Brain microvascular endothelial cell (primary cell): Measurements from ENCODE around the gene UBE2D3.

Experiments
- DNase-seq: peaks from one replicate; pipeline ENCODE4 v3.0.0-alpha.2; 2020
- H3K27ac ChIP-seq: fragments of 250-450 bp; sonication (Bioruptor Pico); 2 replicates; pipeline ENCODE4 v1.5.1; 2020; ENCODE audit warnings: mild to moderate bottlenecking, moderate library complexity
- H3K27me3 ChIP-seq: fragments of 250-450 bp; sonication (Bioruptor Pico); replicated peaks from 2 replicates; pipeline ENCODE4 v1.5.1; 2020; ENCODE audit warnings: mild to moderate bottlenecking
- H3K36me3 ChIP-seq: fragments of 250-450 bp; sonication (Bioruptor Pico); replicated peaks from 2 replicates; pipeline ENCODE4 v1.5.1; 2020; ENCODE audit warnings: mild to moderate bottlenecking
- H3K4me3 ChIP-seq: 2 replicates; pipeline ENCODE4 v1.5.1; 2011; ENCODE audit warnings: low read depth, mild to moderate bottlenecking, control low read depth, low read length, moderate library complexity
- CTCF ChIP-seq: IDR thresholded peaks from 2 replicates; pipeline ENCODE4 v1.5.1; 2011; ENCODE audit warnings: low read depth, mild to moderate bottlenecking, moderate library complexity, low read length, control low read depth, inconsistent platforms; ENCODE audit errors: missing control alignments
- in situ Hi-C: cut with HindIII; loops from 2 replicates; pipeline ENCODE4 v1.10.0; 2017; ENCODE audit warnings: low sequenced_read_pairs, low pct_ligation_motif_present

UBE2D3 gene

GRCh38 chr4:102774254-102774653, 53.1 kb downstream of the UBE2D3 start:
- in situ Hi-C loops: no loop called here
- no peak overlapping the region for H3K4me3 ChIP-seq
- no peaks in the 10 kb centered on the region for H3K27me3 ChIP-seq
- H3K36me3 ChIP-seq: no peaks in the 10 kb centered on the region
- no peak overlapping the region for H3K27ac ChIP-seq
- no peak for DNase-seq
- no peak for TF ChIP-seq CTCF

- no peak overlapping the region for H3K4me3 ChIP-seq
- TF ChIP-seq CTCF: no peak
- H3K36me3 ChIP-seq: no peaks in the 10 kb centered on the region
- in situ Hi-C loops: no loop called here
- H3K27me3 ChIP-seq: no peaks in the 10 kb centered on the region
- no peak overlapping the region for H3K27ac ChIP-seq
- DNase-seq: no peak
These were observed 54.5 kb downstream of the UBE2D3 start for GRCh38 chr4:102772738-102773340.

GRCh38 chr4:102764901-102765300, 62.5 kb downstream of the UBE2D3 start:
- H3K27me3 ChIP-seq: no peaks in the 10 kb centered on the region
- H3K4me3 ChIP-seq: no peak overlapping the region
- DNase-seq: no peak
- no peaks in the 10 kb centered on the region for H3K36me3 ChIP-seq
- no peak overlapping the region for H3K27ac ChIP-seq
- in situ Hi-C loops: no loop called here
- TF ChIP-seq CTCF: no peak

GRCh38 chr4:102761906-102762305, 65.4 kb downstream of the UBE2D3 start:
- no peak overlapping the region for H3K27ac ChIP-seq
- no peak for TF ChIP-seq CTCF
- H3K36me3 ChIP-seq: no peaks in the 10 kb centered on the region
- no peak overlapping the region for H3K4me3 ChIP-seq
- in situ Hi-C loops: no loop called here
- no peaks in the 10 kb centered on the region for H3K27me3 ChIP-seq
- no peak for DNase-seq

- in situ Hi-C loops: no loop called here
- Histone ChIP-seq H3K27me3 (no peaks in the 10 kb centered on the region), H3K4me3 (peak overlapping the region; percentile 92), H3K27ac (no peak overlapping the region), H3K36me3 (no peaks in the 10 kb centered on the region)
- no peak for DNase-seq
- no peak for TF ChIP-seq CTCF
These were observed 66.1 kb downstream of the UBE2D3 start for GRCh38 chr4:102761296-102761701.
